ENCODE measurements around the gene SETD3.

SETD3 gene

DNA sequence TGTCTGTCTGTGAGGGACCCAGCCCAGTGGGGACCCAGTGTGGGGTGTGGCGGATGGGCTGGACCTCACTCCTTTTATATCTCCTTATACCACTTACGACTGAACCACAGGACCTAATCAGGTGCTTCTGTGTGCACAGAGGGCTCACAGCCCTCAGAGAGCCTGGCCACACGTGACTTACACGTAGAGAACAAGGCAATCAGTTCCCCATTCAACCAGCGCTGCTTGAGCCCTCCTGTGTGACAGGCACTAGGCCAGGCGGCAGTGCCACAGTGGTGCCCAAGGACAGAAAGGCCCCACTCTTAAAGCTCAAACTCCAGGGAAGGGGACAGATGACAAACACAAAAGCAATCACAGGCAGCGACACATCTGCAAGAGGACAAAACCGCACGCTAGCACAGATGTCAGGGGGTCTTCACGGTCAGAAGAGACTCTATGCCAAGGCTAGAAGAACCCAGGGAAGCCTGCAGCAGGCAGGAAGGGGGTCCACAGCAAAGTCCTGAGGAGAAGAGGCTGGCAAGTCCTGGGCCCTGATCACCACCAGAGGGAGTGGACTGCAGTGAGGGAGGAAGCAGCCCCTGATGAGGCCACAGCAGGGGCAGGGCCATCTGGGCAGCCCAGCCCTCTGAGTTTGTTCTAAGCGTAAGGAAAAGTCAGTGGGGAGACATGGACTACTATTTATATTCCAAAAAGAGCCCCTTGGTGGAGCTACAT, 39.3 kb downstream of the SETD3 start:
- Histone ChIP-seq H3K9ac (ENCODE audit: low read depth, low read length) (no peak overlapping the region), H3K27me3 (ENCODE audit: control insufficient read depth, insufficient read depth, low read length) (no peaks in the 10 kb centered on the region), H3K36me3 (ENCODE audit: control insufficient read depth, insufficient read depth, low read length) (peaks cover 6% of the 10 kb centered on the region), H3K4me3 (ENCODE audit: low read depth, low read length) (no peak overlapping the region), H3K9me3 (ENCODE audit: control insufficient read depth, insufficient read depth, low read length) (no peaks in the 10 kb centered on the region), H3K4me1 (ENCODE audit: control insufficient read depth, insufficient read depth, low read length) (no peaks in the 10 kb centered on the region)

DNA sequence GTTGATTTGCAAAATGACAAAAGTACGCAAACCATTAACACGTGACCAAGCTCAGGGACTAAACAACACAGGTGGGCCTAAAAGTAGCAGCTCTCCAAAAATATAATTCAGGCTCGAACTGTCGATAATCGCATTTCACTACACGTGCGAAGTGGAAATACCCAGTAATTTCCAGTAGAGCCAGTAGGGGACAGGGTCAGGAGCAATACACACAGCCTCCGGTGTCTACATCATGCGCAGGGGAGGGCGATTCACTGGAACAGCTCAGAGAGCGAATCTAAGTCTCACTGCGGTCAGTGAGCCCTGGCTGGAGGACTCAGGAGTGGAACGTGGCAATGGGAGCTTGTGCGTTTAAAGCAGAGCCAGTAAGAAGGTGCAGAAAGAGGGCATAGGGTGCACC, 40.4 kb downstream of the SETD3 start:
- peaks cover 6% of the 10 kb centered on the region for H3K36me3 ChIP-seq (ENCODE audit: control insufficient read depth, insufficient read depth, low read length)
- no peak overlapping the region for H3K4me3 ChIP-seq (ENCODE audit: low read depth, low read length)
- H3K9ac ChIP-seq (ENCODE audit: low read depth, low read length), result no peak overlapping the region
- no peaks in the 10 kb centered on the region for H3K4me1 ChIP-seq (ENCODE audit: control insufficient read depth, insufficient read depth, low read length)
- H3K9me3 ChIP-seq (ENCODE audit: control insufficient read depth, insufficient read depth, low read length), result no peaks in the 10 kb centered on the region
- no peaks in the 10 kb centered on the region for H3K27me3 ChIP-seq (ENCODE audit: control insufficient read depth, insufficient read depth, low read length)

DNA sequence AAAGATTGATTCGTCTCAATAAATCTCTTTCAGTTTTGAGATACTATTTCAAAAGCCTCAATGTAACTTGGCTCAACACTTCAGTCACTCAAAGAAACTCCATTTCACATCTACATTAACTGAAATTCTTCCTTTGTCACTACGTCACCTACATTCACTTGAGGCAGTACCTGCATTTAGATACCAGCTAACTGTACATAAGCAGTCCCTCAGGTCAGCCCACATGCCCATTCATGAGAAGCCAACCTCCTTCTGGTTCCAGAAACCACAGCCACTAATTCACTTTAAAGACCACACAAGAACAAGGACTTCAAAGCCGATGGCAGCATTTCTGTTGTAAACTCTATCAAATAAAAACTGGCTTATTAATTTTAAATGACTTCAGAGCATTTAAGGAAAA, 43.0 kb downstream of the SETD3 start:
- H3K9ac ChIP-seq (ENCODE audit: low read depth, low read length), result no peak overlapping the region
- no peaks in the 10 kb centered on the region for H3K4me1 ChIP-seq (ENCODE audit: control insufficient read depth, insufficient read depth, low read length)
- peaks cover 5% of the 10 kb centered on the region for H3K36me3 ChIP-seq (ENCODE audit: control insufficient read depth, insufficient read depth, low read length)
- H3K9me3 ChIP-seq (ENCODE audit: control insufficient read depth, insufficient read depth, low read length), result no peaks in the 10 kb centered on the region
- H3K4me3 ChIP-seq (ENCODE audit: low read depth, low read length), result no peak overlapping the region
- no peaks in the 10 kb centered on the region for H3K27me3 ChIP-seq (ENCODE audit: control insufficient read depth, insufficient read depth, low read length)

DNA sequence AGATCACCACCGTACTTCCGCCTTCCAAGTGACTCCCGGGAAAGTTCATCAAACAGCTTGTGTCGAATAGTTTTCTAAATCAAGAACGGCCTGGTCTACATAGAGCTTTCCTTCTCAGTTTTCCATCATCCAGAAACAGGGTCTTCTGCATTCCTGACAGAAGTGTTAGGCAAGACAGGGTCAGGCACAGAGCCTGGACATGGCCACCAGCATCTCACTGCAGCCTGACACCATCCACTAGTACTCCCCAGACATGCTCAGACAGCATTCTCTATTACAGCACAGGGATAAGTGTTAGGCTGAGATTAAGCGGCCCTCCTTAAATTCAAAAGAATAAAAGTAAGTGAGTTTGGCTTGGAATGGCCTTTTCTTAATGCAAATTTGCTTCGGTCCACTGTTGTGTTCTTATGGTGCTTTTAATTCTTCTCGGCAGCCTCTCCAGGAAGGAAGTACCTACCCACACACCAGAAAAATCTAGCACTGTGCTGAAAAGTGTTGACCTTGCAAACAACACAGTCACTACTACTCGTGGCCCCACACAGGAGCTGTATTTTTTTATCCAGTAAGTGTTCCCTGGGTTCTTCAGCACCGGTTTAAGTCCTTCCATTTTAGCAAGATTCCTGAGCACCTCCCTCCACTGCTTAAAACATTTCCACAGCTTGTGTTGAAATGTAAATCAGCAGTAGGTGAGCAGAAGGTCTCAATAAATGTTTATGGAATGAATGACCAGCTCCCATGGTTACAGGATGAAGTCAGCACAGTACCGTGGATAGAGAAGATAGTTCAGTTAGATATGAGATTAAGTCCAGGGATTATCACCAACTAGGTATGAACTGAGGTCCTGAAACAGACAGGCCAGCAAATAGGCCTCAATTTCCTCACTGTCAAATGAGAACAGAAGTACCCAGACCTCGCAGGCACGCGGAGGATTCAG, 44.1 kb downstream of the SETD3 start:
- Histone ChIP-seq H3K27me3 (ENCODE audit: control insufficient read depth, insufficient read depth, low read length) (no peaks in the 10 kb centered on the region), H3K9ac (ENCODE audit: low read depth, low read length) (no peak overlapping the region), H3K36me3 (ENCODE audit: control insufficient read depth, insufficient read depth, low read length) (peaks cover 4% of the 10 kb centered on the region)

DNA sequence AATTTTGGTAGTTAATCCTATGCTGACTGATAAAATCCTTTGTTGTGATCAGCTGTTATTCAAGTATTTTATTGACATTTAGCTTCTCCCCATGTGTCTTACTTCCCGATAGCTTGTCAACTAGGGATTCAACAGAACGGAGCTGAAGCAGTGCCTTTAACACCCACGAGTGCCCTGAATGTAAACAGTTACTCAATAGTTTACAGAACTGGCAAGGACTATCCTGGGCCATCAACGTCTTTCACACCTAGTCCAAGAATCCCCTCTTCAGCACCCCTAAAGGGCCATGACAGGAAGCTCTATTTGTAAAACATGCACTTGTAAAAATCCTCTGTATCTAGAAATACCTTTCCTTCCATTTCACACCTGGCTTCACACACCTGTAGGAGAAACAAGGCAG, 45.3 kb downstream of the SETD3 start:
- no peak overlapping the region for H3K4me3 ChIP-seq (ENCODE audit: low read depth, low read length)
- H3K9me3 ChIP-seq (ENCODE audit: control insufficient read depth, insufficient read depth, low read length), result no peaks in the 10 kb centered on the region
- H3K4me1 ChIP-seq (ENCODE audit: control insufficient read depth, insufficient read depth, low read length), result peaks cover 2% of the 10 kb centered on the region
- H3K9ac ChIP-seq (ENCODE audit: low read depth, low read length), result no peak overlapping the region
- H3K27me3 ChIP-seq (ENCODE audit: control insufficient read depth, insufficient read depth, low read length), result no peaks in the 10 kb centered on the region
- peaks cover 4% of the 10 kb centered on the region for H3K36me3 ChIP-seq (ENCODE audit: control insufficient read depth, insufficient read depth, low read length)

More for the DNA sequence above, 44.1 kb downstream of the SETD3 start:
- no peak overlapping the region for H3K4me3 ChIP-seq (ENCODE audit: low read depth, low read length)
- peaks cover 2% of the 10 kb centered on the region for H3K4me1 ChIP-seq (ENCODE audit: control insufficient read depth, insufficient read depth, low read length)
- no peaks in the 10 kb centered on the region for H3K9me3 ChIP-seq (ENCODE audit: control insufficient read depth, insufficient read depth, low read length)

DNA sequence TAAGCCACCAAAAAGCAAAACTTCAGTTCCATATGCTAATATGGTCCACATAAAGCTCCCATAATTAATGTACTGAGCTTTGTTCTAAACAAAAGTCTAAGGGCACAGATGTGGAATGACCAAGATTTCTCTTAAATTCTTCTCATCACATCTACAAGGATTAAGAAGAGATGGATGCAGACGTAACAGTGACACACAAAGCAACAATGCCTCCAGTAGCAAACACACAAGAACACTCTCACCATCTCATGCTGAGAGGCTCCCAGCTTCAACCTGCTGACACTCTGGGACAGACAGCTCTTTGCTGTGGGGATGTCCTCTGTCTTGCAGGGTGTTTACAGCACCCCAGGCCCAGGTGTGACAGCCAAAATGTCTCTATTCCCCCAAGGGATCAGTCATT, 48.2 kb downstream of the SETD3 start:
- H3K9ac ChIP-seq (ENCODE audit: low read depth, low read length), result no peak overlapping the region

DNA sequence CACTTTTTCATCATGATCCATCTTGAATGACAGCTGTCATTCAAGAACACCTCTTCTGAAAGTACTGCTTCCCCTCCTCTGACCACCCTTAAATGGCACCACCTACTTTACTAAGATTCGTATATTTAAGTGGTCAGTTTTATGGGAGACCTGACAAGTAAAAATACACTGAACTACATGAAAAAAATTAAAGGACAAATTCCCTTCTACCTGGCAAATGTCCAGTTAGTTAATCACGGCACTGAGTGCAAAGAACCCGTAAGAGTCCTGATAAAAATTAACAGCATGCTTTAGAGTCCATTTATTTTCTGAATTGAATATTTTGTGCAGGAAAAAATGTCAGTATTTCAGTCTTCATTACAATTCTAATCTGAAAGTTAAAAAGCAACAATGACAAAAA, 48.7 kb downstream of the SETD3 start:
- no peaks in the 10 kb centered on the region for H3K27me3 ChIP-seq (ENCODE audit: control insufficient read depth, insufficient read depth, low read length)
- peaks cover 3% of the 10 kb centered on the region for H3K36me3 ChIP-seq (ENCODE audit: control insufficient read depth, insufficient read depth, low read length)
- peaks cover 2% of the 10 kb centered on the region for H3K4me1 ChIP-seq (ENCODE audit: control insufficient read depth, insufficient read depth, low read length)
- H3K9ac ChIP-seq (ENCODE audit: low read depth, low read length), result no peak overlapping the region
- H3K4me3 ChIP-seq (ENCODE audit: low read depth, low read length), result no peak overlapping the region
- no peaks in the 10 kb centered on the region for H3K9me3 ChIP-seq (ENCODE audit: control insufficient read depth, insufficient read depth, low read length)

More for the DNA sequence above, 48.2 kb downstream of the SETD3 start:
- H3K9me3 ChIP-seq (ENCODE audit: control insufficient read depth, insufficient read depth, low read length), result no peaks in the 10 kb centered on the region
- H3K36me3 ChIP-seq (ENCODE audit: control insufficient read depth, insufficient read depth, low read length), result peaks cover 3% of the 10 kb centered on the region
- H3K4me3 ChIP-seq (ENCODE audit: low read depth, low read length), result no peak overlapping the region
- H3K4me1 ChIP-seq (ENCODE audit: control insufficient read depth, insufficient read depth, low read length), result peaks cover 2% of the 10 kb centered on the region
- H3K27me3 ChIP-seq (ENCODE audit: control insufficient read depth, insufficient read depth, low read length), result no peaks in the 10 kb centered on the region

DNA sequence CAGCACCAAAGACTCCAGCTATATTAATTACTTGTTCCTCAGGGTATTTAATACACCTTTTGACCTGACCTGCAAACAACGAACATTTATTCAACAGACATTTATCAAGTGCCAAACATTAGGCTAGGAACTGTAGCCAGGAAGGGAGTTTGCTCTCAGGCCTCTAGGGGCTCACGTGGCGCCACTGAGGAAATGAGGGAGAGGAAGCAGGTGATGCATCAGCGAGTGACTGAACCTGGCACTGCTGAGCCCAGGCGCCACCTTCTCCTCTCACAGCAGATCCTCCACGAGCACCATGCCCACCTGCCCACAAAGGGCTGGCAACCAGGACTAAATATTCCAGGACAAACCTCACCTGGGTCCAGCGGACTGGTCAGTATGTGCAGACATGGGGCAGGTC, 50.2 kb downstream of the SETD3 start:
- Histone ChIP-seq H3K4me1 (ENCODE audit: control insufficient read depth, insufficient read depth, low read length) (peaks cover 11% of the 10 kb centered on the region), H3K4me3 (ENCODE audit: low read depth, low read length) (no peak overlapping the region), H3K27me3 (ENCODE audit: control insufficient read depth, insufficient read depth, low read length) (no peaks in the 10 kb centered on the region), H3K36me3 (ENCODE audit: control insufficient read depth, insufficient read depth, low read length) (peaks cover 3% of the 10 kb centered on the region), H3K9me3 (ENCODE audit: control insufficient read depth, insufficient read depth, low read length) (no peaks in the 10 kb centered on the region), H3K9ac (ENCODE audit: low read depth, low read length) (no peak overlapping the region)

DNA sequence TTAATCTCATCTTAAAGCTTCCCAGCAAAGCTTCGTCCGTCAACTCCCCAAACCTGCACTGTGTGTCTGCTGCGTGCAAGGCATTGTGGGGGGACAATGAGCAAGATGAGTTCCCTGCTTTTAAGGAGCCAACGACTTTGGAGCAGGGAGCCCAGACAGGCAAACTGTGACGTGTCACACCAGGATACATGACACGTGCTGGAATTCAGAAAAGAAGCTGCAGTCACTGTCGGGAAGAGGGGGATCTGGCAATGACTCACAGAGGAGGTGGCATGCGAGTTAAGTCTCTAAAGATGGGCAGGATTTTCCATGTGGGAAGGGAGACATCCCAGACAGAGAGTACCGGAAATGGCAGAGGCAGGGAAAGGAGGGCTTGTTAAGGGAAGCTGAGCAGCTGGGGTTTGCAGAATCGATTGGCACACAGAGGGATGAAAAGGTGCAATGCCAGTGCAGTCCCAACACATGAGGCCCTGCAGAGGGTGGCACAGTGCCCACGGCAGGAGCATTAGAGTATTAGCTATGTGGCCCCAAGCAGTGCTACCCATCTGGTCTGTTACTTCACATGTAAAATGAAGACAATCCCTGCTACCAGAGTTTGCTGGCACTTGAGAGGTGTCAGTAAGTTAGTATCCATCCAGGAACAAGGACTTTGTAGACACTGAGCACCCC, 52.9 kb downstream of the SETD3 start:
- Histone ChIP-seq H3K9ac (ENCODE audit: low read depth, low read length) (no peak overlapping the region), H3K4me3 (ENCODE audit: low read depth, low read length) (no peak overlapping the region), H3K4me1 (ENCODE audit: control insufficient read depth, insufficient read depth, low read length) (peaks cover 32% of the 10 kb centered on the region), H3K9me3 (ENCODE audit: control insufficient read depth, insufficient read depth, low read length) (no peaks in the 10 kb centered on the region), H3K27me3 (ENCODE audit: control insufficient read depth, insufficient read depth, low read length) (no peaks in the 10 kb centered on the region), H3K36me3 (ENCODE audit: control insufficient read depth, insufficient read depth, low read length) (peaks cover 3% of the 10 kb centered on the region)

DNA sequence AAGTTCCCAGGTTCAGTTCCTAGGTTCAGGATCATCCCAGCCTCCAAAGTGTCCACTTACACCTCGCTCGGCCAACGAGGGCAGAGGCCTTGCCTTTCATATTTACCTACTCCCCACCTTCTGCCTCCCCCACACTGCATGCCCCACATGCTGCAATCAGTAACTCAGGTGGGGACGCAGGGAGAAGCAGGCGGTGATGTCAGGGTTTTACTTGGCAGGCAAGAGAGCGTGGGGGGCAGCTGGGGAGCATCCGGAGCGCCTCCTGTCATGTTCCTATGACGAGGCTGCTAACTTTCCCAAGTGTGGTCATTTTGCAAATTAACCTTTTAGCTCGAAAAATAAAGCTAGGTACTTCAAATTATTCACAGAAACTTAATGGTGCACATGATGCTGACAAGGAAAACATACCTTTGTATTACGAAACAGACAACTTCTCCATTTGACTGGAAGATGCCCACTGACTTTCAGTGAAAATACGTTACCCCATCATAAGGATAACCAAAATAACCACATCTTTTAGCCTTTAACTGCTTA, 53.8 kb downstream of the SETD3 start:
- Histone ChIP-seq H3K9ac (ENCODE audit: low read depth, low read length) (no peak overlapping the region), H3K27me3 (ENCODE audit: control insufficient read depth, insufficient read depth, low read length) (no peaks in the 10 kb centered on the region), H3K4me1 (ENCODE audit: control insufficient read depth, insufficient read depth, low read length) (peaks cover 38% of the 10 kb centered on the region), H3K4me3 (ENCODE audit: low read depth, low read length) (no peak overlapping the region), H3K9me3 (ENCODE audit: control insufficient read depth, insufficient read depth, low read length) (no peaks in the 10 kb centered on the region), H3K36me3 (ENCODE audit: control insufficient read depth, insufficient read depth, low read length) (peaks cover 3% of the 10 kb centered on the region)

DNA sequence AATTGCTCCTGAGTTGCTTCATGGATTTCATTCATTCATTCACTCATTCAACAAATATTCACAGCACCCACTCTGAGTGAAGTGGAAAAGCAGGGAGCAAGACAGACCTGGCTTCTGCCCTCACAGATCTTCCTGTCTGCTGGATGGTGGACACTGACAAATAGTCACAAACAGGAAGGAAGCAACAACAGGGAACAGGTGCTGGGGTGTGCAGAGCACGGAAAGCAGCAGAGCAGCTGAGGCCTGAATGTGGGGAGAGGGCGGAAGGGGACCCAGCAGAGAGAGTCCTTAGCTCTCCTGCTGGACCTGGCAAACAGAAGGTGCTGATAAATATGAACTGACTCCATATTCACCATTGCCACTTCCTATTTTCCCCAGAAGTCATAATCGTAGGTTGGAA, 54.4 kb downstream of the SETD3 start:
- Histone ChIP-seq H3K4me3 (ENCODE audit: low read depth, low read length) (no peak overlapping the region), H3K4me1 (ENCODE audit: control insufficient read depth, insufficient read depth, low read length) (peaks cover 44% of the 10 kb centered on the region), H3K36me3 (ENCODE audit: control insufficient read depth, insufficient read depth, low read length) (peaks cover 3% of the 10 kb centered on the region)

More for the DNA sequence above, 54.4 kb downstream of the SETD3 start:
- Histone ChIP-seq H3K9ac (ENCODE audit: low read depth, low read length) (no peak overlapping the region), H3K27me3 (ENCODE audit: control insufficient read depth, insufficient read depth, low read length) (no peaks in the 10 kb centered on the region), H3K9me3 (ENCODE audit: control insufficient read depth, insufficient read depth, low read length) (no peaks in the 10 kb centered on the region)
